HEK293 (cell line): ENCODE data around the gene NCKAP5.

Experiments
- CTCF ChIA-PET: fragments of 350-600 bp; formaldehyde crosslinking; extraction: SDS; loops from one replicate; lab custom pipeline; 2021; ENCODE audit warnings: antibody characterized with exemption; lab: Yijun Ruan, JAX
- POLR2A ChIA-PET: fragments of 300-600 bp; formaldehyde crosslinking; extraction: SDS; loops from one replicate; lab custom pipeline; 2020; ENCODE audit warnings: antibody characterized with exemption, inconsistent platforms; lab: Yijun Ruan, JAX
- H3K27ac ChIP-seq: fragments of 200-500 bp; sonication (Bioruptor generic); 2 replicates; pipeline ENCODE4 v1.5.1; 2014; ENCODE audit warnings: low read depth, low read length, control low read depth, inconsistent platforms; ENCODE audit errors: extremely low read depth
- H3K36me3 ChIP-seq, 2 experiments: fragments of 200-500 bp in 1 of 2; sonication (Bioruptor generic) in 1 of 2; 1 replicate in 1 of 2; 2 replicates in 1 of 2; pipeline ENCODE4 v1.5.1; 2014 to 2017; ENCODE audit warnings: inconsistent platforms in 2 of 2, low read length in 2 of 2; ENCODE audit not compliant: control insufficient read depth in 2 of 2, insufficient read depth in 1 of 2
- H3K4me1 ChIP-seq: fragments of 200-500 bp; sonication (Bioruptor generic); 2 replicates; pipeline ENCODE4 v1.5.1; 2014; ENCODE audit warnings: mild to moderate bottlenecking, low read length, inconsistent platforms; ENCODE audit not compliant: control insufficient read depth, insufficient read depth
- H3K4me3 ChIP-seq: 2 replicates; pipeline ENCODE4 v1.5.1; 2011; ENCODE audit warnings: low read depth, mild to moderate bottlenecking, control low read depth, low read length, moderate library complexity
- H3K9me3 ChIP-seq: fragments of 200-500 bp; sonication (Bioruptor generic); 2 replicates; pipeline ENCODE4 v1.5.1; 2014; ENCODE audit warnings: low read depth, low read length, inconsistent platforms; ENCODE audit not compliant: control insufficient read depth, insufficient read depth
- REPIN1 ChIP-seq: fragments of 450-650 bp; formaldehyde crosslinking; IDR thresholded peaks from 2 replicates; pipeline ENCODE4 v1.5.1; 2017; ENCODE audit warnings: missing biosample characterization, missing genetic modification characterization, low read depth
- SP2 ChIP-seq: fragments of 450-650 bp; formaldehyde crosslinking; IDR thresholded peaks from 2 replicates; pipeline ENCODE4 v1.5.1; 2016; ENCODE audit warnings: missing biosample characterization, missing genetic modification characterization
- ZBTB11 ChIP-seq: fragments of 450-650 bp; formaldehyde crosslinking; conservative IDR thresholded peaks from 2 replicates; pipeline ENCODE4 v1.5.1; 2016; ENCODE audit warnings: low read depth, missing biosample characterization, missing genetic modification characterization
- ZFHX2 ChIP-seq: fragments of 450-650 bp; formaldehyde crosslinking; conservative IDR thresholded peaks from 2 replicates; pipeline ENCODE4 v1.5.1; 2016; ENCODE audit warnings: missing biosample characterization, missing genetic modification characterization
- ZNF114 ChIP-seq: fragments of 450-650 bp; formaldehyde crosslinking; IDR thresholded peaks from 2 replicates; pipeline ENCODE4 v1.5.0; 2017; ENCODE audit warnings: missing biosample characterization, missing genetic modification characterization
- ZNF174 ChIP-seq: fragments of 450-650 bp; formaldehyde crosslinking; IDR thresholded peaks from 2 replicates; pipeline ENCODE4 v1.5.0; 2017; ENCODE audit warnings: missing biosample characterization, mild to moderate bottlenecking, missing genetic modification characterization
- ZNF239 ChIP-seq: fragments of 450-650 bp; formaldehyde crosslinking; IDR thresholded peaks from 2 replicates; pipeline ENCODE4 v1.5.1; 2016; ENCODE audit warnings: missing biosample characterization, missing genetic modification characterization
- ZNF335 ChIP-seq: fragments of 450-650 bp; formaldehyde crosslinking; conservative IDR thresholded peaks from 2 replicates; pipeline ENCODE4 v1.5.1; 2016; ENCODE audit warnings: missing biosample characterization, missing genetic modification characterization
- ZNF366 ChIP-seq: fragments of 450-650 bp; formaldehyde crosslinking; conservative IDR thresholded peaks from 2 replicates; pipeline ENCODE4 v1.5.1; 2016; ENCODE audit warnings: missing biosample characterization, missing genetic modification characterization
- ZNF521 ChIP-seq: fragments of 450-650 bp; formaldehyde crosslinking; IDR thresholded peaks from 2 replicates; pipeline ENCODE4 v1.5.1; 2017; ENCODE audit warnings: missing biosample characterization, mild to moderate bottlenecking, missing genetic modification characterization
- ZNF596 ChIP-seq: fragments of 450-650 bp; IDR thresholded peaks from 2 replicates; pipeline ENCODE4 v1.5.0; 2018; ENCODE audit warnings: missing biosample characterization, mild to moderate bottlenecking, missing genetic modification characterization, moderate library complexity
- ZNF707 ChIP-seq: fragments of 450-650 bp; formaldehyde crosslinking; IDR thresholded peaks from 2 replicates; pipeline ENCODE4 v1.5.1; 2016; ENCODE audit warnings: missing biosample characterization, missing genetic modification characterization
- ZNF785 ChIP-seq: fragments of 450-650 bp; formaldehyde crosslinking; IDR thresholded peaks from 2 replicates; pipeline ENCODE4 v1.5.1; 2016; ENCODE audit warnings: missing biosample characterization, missing genetic modification characterization
- TF ChIP-seq, protein P1 (sequence below): fragments of 450-650 bp; formaldehyde crosslinking; IDR thresholded peaks from 2 replicates; pipeline ENCODE4 v1.5.1; 2016; ENCODE audit warnings: missing biosample characterization, missing genetic modification characterization
- TF ChIP-seq, protein P2 (sequence below): fragments of 450-650 bp; formaldehyde crosslinking; conservative IDR thresholded peaks from 2 replicates; pipeline ENCODE4 v1.5.1; 2016; ENCODE audit warnings: low read depth, missing biosample characterization, missing genetic modification characterization

The NCKAP5 gene

DNA sequence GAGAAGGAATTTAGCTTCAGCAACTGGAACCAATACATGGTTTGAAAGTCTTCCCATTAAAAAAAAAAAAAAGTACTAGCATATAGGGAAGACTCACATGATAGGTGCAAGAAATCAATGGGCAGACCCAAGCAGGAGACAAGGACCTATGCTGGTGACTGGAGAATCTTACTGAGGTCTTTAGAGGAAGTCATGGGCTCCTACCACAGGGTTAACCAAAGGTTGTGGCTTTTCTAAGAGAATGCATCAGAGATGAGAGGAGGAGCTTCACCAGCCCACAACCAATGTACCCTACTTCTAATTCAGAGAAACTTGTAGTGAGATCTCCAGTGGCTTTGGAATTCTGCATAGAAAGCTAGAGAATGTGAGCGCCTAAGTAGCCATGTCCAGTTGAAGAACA, 207.4 kb downstream of the NCKAP5 start:
- Histone ChIP-seq H3K36me3 (no peaks in the 10 kb centered on the region), H3K27ac (no peak overlapping the region), H3K4me3 (no peak overlapping the region), H3K9me3 (no peaks in the 10 kb centered on the region), H3K4me1 (0 out of 2 replicates have a peak, but pooled peaks cover 4% of the 10 kb centered on the region)
- CTCF ChIA-PET = interaction anchor here (0.7 kb wide), 1 partner anchor 79 kb away, joined by 12 read pairs; no protein-coding TSS in a partner anchor
- POLR2A ChIA-PET = no interaction called here
- TF ChIP-seq, protein P1, sequence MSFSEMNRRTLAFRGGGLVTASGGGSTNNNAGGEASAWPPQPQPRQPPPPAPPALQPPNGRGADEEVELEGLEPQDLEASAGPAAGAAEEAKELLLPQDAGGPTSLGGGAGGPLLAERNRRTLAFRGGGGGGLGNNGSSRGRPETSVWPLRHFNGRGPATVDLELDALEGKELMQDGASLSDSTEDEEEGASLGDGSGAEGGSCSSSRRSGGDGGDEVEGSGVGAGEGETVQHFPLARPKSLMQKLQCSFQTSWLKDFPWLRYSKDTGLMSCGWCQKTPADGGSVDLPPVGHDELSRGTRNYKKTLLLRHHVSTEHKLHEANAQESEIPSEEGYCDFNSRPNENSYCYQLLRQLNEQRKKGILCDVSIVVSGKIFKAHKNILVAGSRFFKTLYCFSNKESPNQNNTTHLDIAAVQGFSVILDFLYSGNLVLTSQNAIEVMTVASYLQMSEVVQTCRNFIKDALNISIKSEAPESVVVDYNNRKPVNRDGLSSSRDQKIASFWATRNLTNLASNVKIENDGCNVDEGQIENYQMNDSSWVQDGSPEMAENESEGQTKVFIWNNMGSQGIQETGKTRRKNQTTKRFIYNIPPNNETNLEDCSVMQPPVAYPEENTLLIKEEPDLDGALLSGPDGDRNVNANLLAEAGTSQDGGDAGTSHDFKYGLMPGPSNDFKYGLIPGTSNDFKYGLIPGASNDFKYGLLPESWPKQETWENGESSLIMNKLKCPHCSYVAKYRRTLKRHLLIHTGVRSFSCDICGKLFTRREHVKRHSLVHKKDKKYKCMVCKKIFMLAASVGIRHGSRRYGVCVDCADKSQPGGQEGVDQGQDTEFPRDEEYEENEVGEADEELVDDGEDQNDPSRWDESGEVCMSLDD = no peak
- no peak for TF ChIP-seq ZNF114 (tag by site-specific recombination)
- no peak for TF ChIP-seq ZNF707 (tag by site-specific recombination)
- TF ChIP-seq ZNF174 = no peak

DNA sequence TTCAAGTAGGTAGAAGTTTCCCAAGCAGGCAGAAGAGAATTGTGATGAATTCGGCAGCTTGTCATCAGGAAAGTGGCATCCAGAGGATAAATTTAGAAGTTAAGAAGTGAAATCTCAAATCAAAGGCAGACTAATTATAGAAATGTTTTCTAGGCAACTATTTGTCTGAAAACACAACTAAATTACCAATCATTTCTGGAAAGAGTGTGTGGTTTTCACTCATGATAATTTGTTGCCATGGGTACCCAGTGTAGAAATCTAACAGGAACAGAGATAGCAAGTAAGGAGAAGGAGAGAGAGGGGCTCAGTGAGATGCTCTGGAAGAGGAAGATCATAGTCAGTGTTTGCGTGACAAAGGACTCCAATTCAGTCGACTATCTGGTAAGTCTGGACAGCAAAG, 208.1 kb downstream of the NCKAP5 start:
- ChIA-PET POLR2A (no interaction called here), CTCF (no interaction called here)
- H3K9me3 ChIP-seq = no peaks in the 10 kb centered on the region
- H3K4me1 ChIP-seq = 0 out of 2 replicates have a peak, but pooled peaks cover 4% of the 10 kb centered on the region
- no peak for TF ChIP-seq ZNF239 (tag by site-specific recombination)
- no peak for TF ChIP-seq ZNF521
- TF ChIP-seq ZFHX2 (tag by site-specific recombination) = no peak
- TF ChIP-seq, protein P2, sequence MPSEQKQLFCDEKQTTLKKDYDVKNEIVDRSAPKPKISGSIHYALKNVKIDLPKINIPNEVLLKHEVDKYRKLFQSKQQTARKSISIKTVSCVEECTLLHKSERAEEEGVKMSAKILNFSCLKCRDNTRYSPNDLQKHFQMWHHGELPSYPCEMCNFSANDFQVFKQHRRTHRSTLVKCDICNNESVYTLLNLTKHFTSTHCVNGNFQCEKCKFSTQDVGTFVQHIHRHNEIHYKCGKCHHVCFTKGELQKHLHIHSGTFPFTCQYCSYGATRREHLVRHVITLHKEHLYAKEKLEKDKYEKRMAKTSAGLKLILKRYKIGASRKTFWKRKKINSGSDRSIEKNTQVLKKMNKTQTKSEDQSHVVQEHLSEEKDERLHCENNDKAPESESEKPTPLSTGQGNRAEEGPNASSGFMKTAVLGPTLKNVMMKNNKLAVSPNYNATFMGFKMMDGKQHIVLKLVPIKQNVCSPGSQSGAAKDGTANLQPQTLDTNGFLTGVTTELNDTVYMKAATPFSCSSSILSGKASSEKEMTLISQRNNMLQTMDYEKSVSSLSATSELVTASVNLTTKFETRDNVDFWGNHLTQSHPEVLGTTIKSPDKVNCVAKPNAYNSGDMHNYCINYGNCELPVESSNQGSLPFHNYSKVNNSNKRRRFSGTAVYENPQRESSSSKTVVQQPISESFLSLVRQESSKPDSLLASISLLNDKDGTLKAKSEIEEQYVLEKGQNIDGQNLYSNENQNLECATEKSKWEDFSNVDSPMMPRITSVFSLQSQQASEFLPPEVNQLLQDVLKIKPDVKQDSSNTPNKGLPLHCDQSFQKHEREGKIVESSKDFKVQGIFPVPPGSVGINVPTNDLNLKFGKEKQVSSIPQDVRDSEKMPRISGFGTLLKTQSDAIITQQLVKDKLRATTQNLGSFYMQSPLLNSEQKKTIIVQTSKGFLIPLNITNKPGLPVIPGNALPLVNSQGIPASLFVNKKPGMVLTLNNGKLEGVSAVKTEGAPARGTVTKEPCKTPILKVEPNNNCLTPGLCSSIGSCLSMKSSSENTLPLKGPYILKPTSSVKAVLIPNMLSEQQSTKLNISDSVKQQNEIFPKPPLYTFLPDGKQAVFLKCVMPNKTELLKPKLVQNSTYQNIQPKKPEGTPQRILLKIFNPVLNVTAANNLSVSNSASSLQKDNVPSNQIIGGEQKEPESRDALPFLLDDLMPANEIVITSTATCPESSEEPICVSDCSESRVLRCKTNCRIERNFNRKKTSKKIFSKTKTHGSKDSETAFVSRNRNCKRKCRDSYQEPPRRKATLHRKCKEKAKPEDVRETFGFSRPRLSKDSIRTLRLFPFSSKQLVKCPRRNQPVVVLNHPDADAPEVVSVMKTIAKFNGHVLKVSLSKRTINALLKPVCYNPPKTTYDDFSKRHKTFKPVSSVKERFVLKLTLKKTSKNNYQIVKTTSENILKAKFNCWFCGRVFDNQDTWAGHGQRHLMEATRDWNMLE (tag by site-specific recombination) = no peak
- no peak for TF ChIP-seq SP2 (tag by site-specific recombination)
- TF ChIP-seq REPIN1 (tag by site-specific recombination) = no peak
- no peak for TF ChIP-seq ZNF335 (tag by site-specific recombination)
- H3K27ac ChIP-seq = no peak overlapping the region
- no peak overlapping the region for H3K4me3 ChIP-seq
- H3K36me3 ChIP-seq = no peaks in the 10 kb centered on the region

DNA sequence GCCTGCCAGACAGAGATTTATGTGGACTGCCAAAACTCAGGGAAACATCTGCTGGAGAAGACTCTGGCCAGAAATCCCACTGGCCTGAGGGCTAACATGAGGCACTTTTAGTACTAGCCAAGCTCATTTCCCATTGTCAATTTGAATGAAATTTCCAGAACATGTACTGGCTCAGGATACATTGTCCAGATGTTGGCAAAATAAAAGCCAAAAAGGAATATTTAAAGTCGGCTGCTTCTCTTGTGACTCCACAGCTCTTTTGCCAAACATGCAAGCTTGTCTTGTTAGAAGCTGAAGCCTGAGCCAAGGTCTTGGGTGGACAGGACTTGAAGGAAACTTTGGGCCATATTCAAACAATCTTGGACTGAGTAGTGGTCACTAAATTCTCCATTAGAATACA, 215.5 kb downstream of the NCKAP5 start:
- H3K4me1 ChIP-seq = no peaks in the 10 kb centered on the region
- no peak overlapping the region for H3K4me3 ChIP-seq
- H3K36me3 ChIP-seq = no peaks in the 10 kb centered on the region
- POLR2A ChIA-PET = no interaction called here
- no peak overlapping the region for H3K27ac ChIP-seq
- CTCF ChIA-PET = no interaction called here
- TF ChIP-seq ZNF596 (tag by site-specific recombination) (no peak), ZNF785 (tag by site-specific recombination) (no peak), ZNF366 (tag by site-specific recombination) (no peak), ZBTB11 (tag by site-specific recombination) (no peak)
- H3K9me3 ChIP-seq = no peaks in the 10 kb centered on the region
